ENCODE results near the gene CD96.

CD96 gene

DNA sequence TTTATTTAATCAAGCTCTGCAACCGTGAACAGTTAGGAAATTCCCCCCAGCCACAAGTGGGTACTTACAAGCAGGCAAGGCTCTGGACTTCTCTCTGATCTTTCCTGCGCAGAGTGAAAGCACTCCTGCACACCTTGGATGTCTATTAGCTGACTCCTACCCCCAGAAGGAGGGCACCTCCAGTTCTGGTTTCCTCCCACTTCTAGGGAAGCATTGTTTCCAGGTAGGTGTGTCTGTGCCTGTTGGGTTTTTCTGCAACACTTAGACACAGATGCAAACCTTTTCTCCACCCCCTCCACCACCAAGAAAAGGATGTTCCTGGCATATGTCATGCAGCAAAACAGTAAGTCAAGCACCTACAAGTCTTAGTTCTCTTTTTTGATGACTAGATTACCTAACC is 53.2 kb downstream of the CD96 start, which contains the start of gene ZBED2:
Gene ZBED2, minus strand, starts transcription at position 115 of the 400 bp plus-strand sequence. CDS start 1,145 bp downstream, outside the sequence.
- no peak within 1 kb of the TSS for H3K4me3 ChIP-seq (ENCODE audit: low read depth, low read length)
- TF ChIP-seq, protein P1, sequence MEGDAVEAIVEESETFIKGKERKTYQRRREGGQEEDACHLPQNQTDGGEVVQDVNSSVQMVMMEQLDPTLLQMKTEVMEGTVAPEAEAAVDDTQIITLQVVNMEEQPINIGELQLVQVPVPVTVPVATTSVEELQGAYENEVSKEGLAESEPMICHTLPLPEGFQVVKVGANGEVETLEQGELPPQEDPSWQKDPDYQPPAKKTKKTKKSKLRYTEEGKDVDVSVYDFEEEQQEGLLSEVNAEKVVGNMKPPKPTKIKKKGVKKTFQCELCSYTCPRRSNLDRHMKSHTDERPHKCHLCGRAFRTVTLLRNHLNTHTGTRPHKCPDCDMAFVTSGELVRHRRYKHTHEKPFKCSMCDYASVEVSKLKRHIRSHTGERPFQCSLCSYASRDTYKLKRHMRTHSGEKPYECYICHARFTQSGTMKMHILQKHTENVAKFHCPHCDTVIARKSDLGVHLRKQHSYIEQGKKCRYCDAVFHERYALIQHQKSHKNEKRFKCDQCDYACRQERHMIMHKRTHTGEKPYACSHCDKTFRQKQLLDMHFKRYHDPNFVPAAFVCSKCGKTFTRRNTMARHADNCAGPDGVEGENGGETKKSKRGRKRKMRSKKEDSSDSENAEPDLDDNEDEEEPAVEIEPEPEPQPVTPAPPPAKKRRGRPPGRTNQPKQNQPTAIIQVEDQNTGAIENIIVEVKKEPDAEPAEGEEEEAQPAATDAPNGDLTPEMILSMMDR (IDR thresholded peaks at IDR 0.05; ENCODE audit: low read depth, low read length, missing control alignments), result no peak
- in situ Hi-C loops (cut with HindIII; ENCODE audit: low sequenced_read_pairs), result no loop called here
- no peak for DNase-seq (ENCODE audit: low read depth)

DNA sequence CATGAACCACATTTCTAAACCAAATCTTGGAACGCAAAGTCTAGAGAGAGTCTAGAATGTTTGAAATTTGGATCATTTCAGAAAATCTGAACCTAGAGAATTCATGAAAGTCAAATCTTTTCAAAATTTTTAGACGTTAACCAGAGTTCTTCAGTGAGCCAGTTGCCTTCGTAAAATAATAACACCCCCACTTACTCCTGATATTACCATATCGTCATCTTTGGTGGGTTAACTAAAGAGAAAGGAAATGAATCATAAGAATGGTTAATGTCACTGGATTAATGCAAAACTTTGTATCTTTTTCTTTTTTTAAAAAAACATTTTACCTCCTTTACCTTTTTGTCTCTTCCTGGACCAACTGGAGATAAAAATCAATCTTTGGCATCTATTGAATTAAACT is 54.3 kb downstream of the CD96 start:
- no peak for DNase-seq (ENCODE audit: low read depth)
- H3K4me3 ChIP-seq (ENCODE audit: low read depth, low read length), result no peak overlapping the region
- in situ Hi-C loops (cut with HindIII; ENCODE audit: low sequenced_read_pairs), result no loop called here
- TF ChIP-seq, protein P1 (IDR thresholded peaks at IDR 0.05; ENCODE audit: low read depth, low read length, missing control alignments), result no peak

DNA sequence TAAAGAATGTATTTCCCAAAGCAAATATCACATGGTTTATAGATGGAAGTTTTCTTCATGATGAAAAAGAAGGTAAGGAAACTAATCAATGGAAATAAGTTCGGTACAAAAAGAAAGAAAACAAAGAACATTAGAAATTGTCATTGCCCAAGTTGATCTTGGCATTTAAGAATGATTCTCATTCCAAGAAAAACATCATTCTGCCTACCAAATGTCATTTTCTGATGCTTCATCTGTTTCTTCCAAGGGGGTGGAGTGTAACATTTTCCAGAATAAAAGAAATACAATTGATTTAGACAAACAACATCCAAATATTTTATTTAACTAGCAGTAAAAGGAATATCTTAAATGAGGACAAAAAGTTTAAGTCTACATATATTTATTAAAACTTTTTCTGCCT is 56.1 kb downstream of the CD96 start:
- in situ Hi-C loops (cut with HindIII; ENCODE audit: low sequenced_read_pairs), result no loop called here
- no peak for DNase-seq (ENCODE audit: low read depth)
- TF ChIP-seq, protein P1 (IDR thresholded peaks at IDR 0.05; ENCODE audit: low read depth, low read length, missing control alignments), result no peak
- no peak overlapping the region for H3K4me3 ChIP-seq (ENCODE audit: low read depth, low read length)

DNA sequence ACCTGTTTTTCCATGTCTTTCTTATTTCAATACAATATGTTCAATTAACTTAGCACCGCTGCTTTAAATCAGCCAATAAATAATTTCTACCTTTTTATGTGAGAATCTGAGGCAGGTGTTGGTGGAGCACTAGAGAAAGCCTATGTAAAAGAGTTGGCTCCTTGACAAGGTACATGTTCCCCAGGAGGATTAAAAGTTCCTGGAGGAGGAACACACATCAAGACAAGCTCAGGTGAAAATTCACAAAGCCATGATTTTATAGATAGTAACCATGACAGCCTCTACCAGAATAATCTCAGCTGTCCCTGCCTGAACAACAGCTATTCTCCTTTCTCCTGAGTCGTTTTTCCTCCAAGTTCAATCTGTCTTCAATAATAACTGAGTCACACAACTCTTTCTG is 56.6 kb downstream of the CD96 start:
- in situ Hi-C loops (cut with HindIII; ENCODE audit: low sequenced_read_pairs), result no loop called here
- TF ChIP-seq, protein P1 (IDR thresholded peaks at IDR 0.05; ENCODE audit: low read depth, low read length, missing control alignments), result no peak
- H3K4me3 ChIP-seq (ENCODE audit: low read depth, low read length), result no peak overlapping the region
- DNase-seq (ENCODE audit: low read depth), result no peak

DNA sequence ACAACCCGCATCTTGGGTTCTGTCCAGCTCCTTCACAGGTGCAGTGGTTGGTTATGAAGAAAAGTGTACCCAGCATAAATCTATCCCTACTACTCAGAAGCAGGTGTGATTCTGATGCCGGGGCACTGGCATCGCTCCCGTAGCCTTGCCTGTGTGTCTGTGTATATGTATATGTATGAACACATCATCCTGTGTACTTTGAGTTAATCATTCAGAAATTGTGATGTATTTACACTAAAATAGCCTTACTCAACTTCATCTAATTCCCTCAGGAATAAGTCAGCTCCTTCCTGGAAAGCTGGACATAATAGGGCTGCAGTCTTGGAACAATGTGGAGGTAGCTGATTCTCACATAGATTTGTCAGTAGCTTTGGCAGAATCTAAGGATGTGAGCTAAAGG is 59.8 kb downstream of the CD96 start:
- TF ChIP-seq, protein P1 (IDR thresholded peaks at IDR 0.05; ENCODE audit: low read depth, low read length, missing control alignments), result no peak
- H3K4me3 ChIP-seq (ENCODE audit: low read depth, low read length), result no peak overlapping the region
- in situ Hi-C loops (cut with HindIII; ENCODE audit: low sequenced_read_pairs), result no loop called here
- no peak for DNase-seq (ENCODE audit: low read depth)

DNA sequence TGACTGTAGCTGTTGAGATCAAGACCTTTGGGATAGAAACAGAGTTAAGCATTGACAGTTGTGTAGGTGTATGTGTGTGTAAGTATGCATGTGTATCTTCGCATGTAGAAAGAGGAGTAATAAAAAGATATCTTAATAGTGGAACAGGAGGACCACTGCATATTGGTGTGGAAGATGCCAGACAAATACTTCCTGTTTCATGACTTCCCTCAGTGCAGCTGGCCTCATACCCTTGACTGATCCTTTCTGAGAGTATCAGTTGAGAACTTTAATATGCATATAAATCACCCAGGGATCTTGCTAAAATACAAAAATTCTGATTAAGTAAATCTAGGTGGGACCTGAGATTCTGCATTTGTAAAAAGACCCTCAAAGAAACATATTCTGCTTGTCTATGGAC is 61.7 kb downstream of the CD96 start:
- in situ Hi-C loops (cut with HindIII; ENCODE audit: low sequenced_read_pairs), result no loop called here
- H3K4me3 ChIP-seq (ENCODE audit: low read depth, low read length), result no peak overlapping the region
- TF ChIP-seq, protein P1 (IDR thresholded peaks at IDR 0.05; ENCODE audit: low read depth, low read length, missing control alignments), result no peak
- no peak for DNase-seq (ENCODE audit: low read depth)

DNA sequence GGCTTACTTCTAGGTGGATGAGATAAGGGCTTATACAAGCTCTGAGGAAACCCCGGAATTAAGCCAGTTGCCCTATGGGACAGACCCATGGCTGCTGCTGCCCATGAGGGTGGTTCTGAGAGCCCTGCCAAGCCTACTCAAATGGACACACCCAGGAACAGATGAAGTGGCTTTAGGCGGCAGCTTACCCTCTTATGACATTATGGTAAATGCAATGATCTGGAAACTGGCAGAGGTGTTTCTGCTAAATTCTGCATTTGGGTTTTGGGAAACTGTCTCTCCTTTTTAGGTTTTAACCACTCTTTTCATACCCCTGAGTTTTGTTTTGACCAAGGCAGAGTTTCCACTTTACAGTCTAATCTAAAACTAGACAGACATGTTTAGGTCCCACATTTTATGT is 62.1 kb downstream of the CD96 start:
- in situ Hi-C loops (cut with HindIII; ENCODE audit: low sequenced_read_pairs), result no loop called here
- TF ChIP-seq, protein P1 (IDR thresholded peaks at IDR 0.05; ENCODE audit: low read depth, low read length, missing control alignments), result no peak
- no peak for DNase-seq (ENCODE audit: low read depth)
- H3K4me3 ChIP-seq (ENCODE audit: low read depth, low read length), result no peak overlapping the region

Measured in astrocyte of the cerebellum (primary cell).